HG03025 (cell line): ENCODE measurements around the gene LSM6.

Source experiments
- ATAC-seq: cut with Tn5 transposase; IDR thresholded peaks from one replicate; pipeline ENCODE4 v1.9.1; 2021; ENCODE audit warnings: mild to moderate bottlenecking, moderate library complexity; ENCODE audit not compliant: unreplicated experiment, low FRiP score

Gene LSM6

DNA sequence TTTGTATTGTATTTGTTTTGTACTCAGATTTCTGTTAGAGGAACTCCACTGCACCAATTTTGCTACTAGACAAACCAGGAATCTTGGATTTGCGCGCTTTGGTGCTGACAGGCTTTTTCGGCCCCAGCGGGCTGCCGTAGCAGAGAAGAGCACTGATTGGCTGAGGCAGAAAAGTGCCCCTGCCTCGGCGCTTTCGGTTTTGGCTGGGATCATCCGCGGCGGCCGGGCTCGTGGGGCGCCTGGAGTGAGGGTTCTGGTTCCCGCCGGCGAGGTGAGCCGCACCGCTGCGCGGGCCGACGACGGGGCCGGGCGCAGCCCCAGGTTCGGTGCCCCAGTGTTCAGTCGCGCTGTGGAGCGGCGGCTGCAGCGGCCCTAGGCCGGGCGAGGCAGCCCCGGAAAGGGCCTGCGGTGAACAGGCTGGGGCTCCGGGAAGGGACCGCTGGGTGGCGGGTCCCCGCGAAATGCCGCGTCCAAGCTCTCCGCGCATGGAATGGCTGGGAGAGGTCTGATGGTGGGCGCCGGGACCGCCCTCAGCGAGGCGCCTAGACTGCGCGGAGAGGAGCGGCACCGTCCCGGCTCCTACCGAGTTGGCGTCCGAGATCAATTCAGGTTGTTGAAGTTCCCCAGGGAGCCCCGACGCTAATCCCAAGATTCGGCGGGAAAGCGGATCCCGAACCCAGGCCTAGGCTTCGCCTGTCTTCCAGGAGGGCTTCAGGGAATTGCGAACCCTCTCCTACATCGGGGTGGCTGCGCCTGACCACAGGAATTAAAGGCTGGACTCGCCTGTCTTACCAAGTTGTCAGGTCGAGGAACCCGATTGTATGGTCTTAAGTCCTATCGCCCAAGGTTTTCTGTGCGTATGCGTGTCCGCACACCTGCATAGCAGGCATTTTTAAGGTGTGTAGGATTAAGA lies at the start of gene LSM6:
Gene LSM6 (plus strand): TSS at position 178 of the 913 bp plus-strand sequence. CDS start 7,204 bp downstream, outside the sequence.
- ATAC-seq = peak; percentile 95

DNA sequence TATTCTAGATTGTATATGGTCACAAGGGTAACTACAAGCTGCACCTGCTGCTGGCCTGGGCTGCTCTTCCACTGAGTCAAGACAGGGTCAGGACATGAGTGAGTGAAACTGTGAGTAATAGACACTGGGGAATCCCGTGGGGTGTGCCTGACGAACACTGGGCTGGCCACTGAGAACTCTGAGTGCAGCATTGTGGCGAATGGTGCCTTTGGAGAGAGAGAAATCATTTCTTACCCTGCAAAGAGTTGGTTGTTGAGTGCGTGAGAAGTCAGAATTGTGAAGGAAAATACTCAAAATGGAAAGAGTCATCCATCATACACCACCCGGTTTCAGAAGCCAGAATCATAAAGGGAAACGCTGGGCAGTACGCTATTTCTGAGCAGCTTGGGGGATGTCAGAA lies 43.1 kb upstream of the LSM6 start:
- peak; percentile 97 for ATAC-seq

DNA sequence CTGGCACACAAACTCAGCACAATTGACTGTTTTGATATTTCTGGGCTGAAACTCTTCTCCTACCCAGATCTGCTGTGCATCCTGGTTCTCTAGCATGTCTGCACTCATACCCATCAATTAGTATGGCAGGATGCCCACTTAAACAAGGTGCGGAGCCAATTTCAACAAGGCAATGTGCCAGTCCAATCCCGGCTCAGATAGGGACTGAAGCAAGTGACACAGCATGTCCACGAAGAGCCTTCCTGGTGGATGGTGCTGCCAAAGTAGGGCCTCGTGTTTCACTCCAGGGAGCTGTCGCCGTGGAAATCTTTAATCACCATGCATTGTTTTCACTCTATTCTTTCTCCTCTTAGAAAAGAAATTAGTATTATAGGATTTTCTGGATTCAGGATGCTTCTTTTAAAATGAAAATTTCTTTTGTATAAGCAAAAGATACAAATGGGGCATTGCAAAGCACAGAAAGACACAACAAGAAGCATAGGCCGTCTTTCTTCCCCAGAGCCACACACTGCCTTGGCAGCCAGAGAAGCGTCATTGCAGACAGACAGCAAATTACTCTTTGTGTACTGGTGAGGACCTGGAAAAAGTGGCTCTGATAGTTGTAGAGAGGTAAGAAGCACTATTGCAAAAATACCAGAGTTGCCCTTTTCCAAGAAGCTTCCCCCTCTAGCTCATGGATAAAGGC lies 40.6 kb upstream of the LSM6 start:
- no peak for ATAC-seq

DNA sequence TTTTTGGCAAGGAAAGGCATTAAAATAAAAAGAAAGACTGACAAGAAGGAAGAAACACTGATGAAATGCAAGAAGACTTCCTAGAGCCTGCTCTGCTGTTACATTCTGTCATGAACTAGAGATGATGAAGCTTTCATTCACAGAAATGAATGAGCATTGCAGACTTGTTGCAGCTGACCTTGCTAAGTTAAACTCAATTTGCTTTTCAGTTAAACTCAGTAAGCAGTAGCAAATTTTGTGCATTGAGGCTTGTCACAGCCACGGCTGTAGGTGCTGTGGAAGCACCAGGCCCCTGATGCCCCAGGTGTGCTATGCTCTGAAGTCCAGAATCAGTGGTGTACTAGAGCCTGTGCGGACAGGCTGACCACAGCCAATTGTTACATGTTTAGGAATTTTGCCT lies 39.6 kb upstream of the LSM6 start:
- no peak for ATAC-seq

DNA sequence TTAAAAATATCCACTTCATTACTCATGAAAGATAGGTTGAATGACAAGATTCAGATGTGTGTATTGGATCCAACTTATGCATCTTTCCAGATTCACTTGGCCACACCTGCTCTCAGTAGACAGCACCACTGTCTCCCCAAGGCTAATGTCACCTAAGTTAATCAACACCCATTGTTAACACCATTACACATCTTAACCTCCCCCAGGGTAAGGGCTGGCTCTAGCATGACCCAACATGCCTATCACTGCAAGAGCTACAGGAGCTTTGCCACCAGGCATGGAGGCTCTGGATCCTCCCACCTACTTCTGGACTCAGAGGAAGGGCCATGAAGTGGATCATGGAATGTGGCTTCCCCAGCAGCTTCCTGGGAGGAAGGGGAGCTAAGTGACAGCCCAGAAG lies 32.8 kb upstream of the LSM6 start:
- ATAC-seq = no peak

DNA sequence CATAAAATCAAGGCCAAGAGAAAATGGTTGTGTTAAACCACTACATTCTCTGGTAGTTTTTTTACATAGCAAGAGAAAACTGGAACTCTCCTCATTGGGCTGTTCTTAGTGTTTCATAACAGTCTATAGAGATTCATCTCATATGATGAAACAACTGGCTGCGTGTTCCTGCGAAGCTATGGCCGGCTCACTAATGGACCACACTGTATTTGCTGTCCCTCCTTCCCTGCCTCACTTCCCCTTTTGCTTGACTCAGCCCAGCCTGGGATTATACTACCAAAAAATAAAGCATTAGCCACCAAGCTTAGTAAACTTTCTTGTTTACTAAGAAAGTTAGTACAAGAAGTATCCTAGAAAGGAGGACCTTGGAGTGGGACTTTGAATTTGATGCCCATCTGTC lies 31.6 kb upstream of the LSM6 start:
- ATAC-seq = no peak

DNA sequence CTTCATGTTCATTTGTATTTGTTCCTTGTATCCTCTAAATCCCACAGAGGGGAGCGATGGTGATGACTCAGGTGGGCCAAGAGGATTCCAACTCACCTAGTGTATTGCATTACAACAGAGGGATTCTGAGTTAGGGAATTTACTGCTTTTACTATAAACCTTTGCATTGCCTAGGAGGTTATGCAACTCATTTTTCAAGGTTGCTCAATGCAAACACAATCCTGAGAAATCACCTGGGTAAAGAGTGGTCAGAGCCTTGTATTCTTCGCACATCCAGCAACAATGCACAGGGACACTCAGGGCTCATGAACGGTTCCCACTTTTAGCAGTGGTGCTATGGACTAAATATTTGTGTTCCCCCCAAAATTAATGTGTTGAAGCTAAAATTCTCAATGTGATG lies 28.6 kb upstream of the LSM6 start:
- no peak for ATAC-seq

DNA sequence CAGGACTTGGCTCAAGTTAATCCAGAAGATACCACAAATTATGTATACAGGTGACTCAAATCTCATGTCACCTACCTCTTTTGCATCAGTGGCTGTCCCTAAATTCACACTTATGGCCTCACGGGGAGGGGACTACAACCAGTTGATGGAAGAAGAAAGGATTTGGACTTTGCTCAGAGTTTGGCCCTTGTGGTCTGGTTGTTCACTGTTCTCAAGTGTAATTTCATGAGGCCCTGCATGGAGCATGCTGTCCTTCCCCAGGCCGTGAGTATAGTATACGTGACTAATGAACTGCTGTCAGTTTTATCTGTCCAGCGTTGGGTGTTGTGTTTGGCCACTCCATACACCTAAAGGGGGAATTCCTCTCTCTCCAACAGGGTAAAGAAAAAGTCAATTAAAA lies 27.5 kb upstream of the LSM6 start:
- no peak for ATAC-seq

DNA sequence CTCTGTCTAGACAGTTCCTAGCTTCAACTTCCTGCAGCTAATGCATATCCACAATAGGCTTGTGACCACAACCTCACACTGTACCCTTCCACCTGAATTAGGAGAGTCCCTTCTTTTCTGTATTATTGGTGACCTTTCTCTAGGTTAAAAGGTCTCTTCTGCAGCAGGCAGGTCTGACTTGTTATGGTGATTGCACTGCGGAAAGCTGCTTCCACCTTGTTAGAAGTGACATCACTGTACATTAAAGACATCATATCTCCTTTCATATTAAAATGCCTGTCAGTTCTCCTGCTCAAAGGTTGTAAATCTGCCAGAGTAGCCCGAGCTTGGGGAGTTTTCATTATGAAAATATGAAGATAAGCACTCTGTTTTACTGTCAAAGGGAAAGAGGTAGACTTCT lies 21.5 kb upstream of the LSM6 start:
- no peak for ATAC-seq

DNA sequence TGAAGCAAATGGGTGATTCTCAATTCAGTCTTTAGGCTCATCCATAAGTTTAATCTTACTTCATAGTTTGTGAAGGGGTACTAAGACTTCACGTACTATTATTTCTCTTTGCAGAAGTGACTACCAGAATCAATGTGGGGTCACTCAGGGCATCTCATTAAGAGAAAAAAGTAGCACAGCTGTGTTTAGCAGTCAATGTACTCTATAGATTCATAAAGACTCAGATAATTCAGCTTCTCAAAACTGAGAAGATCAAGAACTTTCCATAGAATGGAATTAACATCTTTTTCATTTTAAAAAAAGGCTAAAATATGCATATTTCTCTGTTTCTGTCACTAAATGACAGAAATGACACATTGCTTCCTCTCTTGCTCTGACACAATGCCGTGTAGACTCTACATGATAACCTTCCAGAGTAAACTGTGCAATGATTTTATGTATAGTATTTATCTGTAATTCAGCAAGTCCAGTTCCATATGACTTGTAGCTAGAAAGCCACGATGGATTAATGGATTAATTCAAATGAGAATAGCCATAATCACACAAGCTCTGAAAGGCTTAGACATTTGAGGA lies 20.3 kb upstream of the LSM6 start:
- no peak for ATAC-seq

DNA sequence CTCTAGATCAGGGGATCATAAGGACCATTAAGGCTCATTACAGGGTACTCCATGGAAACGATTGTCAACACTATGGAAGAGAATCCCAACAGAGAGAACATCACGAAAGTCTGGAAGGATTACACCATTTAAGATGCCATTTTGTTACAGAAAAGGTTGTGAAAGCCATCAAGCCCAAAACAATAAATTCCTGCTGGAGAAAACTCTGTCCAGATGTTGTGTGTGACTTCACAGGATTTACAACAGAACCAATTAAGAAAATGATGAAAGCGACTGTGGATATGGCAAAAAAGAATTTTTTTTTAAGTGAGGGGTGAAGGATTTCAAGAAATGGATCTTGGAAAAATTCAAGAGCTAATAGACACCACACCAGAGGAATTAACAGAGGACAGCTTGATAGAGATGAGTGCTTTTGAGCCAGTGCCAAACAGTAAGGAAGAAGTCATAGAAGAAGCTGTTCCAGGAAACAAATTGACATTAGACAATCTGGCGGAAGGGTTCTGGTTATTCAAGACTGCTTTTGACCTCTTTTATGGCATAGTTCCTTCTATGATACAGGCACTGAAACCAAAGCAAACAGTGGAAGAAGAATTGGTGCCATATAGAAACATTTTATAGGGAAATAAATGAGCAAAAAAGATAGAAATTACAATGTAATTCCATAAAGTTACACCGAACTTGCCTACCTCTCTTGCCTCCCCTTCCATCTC lies 17.3 kb upstream of the LSM6 start:
- no peak for ATAC-seq

DNA sequence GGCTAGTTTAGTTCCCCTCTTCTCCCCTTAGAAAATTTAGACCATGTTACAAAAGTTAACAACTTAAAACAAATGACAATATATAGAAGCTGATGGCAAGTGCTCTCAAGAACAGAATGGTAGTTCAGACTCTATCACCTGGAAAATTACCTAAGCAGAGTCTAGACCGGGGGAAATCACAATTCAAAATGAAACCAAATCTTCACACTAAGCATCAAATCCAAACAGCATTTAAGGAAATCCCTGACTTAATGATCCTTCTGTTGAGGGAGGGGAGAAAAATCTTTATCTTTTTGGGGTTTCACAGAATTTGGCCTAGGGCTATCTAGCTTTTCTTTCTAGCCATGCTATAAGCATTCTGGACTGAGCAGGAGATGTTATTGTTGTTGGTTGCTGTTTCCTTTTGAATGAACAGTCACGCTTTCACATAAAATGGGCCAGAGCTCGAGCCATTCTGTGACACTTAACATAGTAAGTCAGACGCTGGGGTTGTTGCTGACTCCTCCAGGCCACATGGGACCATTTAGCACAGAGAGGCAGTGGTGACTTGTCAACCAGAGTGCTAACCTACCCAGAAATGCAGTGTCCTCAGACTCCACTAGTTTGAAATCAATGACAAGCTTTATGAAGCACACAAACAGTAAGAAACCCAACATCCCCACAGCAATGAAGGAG lies 16.0 kb upstream of the LSM6 start:
- ATAC-seq = peak; percentile 70

DNA sequence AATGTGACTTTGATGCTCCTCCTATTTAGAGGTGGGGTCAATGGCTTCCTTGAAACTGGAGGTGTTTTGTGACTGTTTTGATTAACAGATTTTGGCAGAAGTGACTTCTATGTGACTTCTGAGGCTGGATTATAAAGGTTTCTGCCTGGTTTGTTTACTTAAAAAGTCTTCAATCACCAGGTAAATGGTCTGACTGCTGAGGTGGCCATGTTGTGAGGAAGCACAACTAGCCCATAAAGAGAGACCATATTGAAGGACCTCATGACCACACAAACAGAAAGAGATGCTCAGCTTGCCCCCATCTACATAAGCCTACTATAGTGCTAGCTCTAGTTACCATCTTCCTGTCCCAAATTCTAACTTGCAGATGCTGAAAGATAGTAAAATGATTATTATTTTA lies 14.3 kb upstream of the LSM6 start:
- no peak for ATAC-seq

DNA sequence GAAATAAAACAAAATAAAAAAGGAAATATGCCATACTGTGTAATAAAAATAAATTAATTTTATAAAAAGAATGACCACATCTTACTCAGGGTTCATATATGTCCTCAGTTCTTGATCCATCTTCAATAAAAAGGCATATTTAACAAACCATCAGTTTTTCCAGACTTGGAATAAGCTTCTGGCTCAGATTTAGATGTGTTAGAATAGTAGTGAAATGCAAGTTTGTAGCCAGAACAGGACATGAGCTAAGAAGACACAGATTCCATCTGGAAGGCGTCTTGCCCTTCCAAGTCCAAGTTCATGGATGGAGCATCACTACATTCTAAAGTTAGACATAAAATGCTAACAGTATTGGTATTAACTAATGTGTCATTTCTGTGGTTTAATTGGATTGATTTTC lies 10.3 kb upstream of the LSM6 start:
- ATAC-seq = no peak

DNA sequence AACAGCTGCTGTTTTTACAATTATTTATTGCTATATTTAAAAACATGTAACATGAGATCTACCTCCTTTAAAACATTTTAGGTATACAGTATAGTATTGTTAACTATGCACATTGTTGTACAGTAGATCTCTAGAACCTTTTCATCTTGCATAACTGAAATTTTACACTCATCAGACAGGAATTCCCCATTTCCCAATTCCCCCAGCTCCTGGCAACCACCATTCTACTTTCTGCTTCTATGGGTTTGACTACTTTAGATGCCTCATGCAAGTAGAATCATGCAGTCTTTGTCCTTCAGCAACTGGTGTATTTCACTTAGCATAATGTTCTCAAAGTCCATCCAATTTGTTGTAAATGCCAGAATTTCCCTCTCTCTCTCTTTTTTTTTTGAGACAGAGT lies 9.7 kb upstream of the LSM6 start:
- no peak for ATAC-seq

DNA sequence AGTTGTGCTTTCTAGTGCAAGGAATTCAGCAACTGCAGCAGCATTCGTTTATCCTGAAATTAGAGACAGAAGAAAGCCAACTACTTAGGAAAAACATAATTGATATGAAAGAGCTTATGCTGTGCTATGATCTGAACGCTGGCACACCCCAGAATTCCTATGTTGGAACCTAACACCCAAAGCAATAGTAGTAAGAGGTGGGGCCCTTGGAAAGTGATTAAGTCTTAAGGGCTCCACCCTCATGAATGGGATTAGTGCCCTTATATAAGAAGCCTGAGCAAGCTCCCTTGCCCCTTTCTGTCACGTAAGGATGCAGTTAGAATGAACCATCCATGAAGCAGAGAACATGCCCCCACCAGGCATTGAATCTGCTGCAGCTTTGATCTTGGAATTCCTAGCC lies 5.4 kb upstream of the LSM6 start:
- ATAC-seq = no peak

DNA sequence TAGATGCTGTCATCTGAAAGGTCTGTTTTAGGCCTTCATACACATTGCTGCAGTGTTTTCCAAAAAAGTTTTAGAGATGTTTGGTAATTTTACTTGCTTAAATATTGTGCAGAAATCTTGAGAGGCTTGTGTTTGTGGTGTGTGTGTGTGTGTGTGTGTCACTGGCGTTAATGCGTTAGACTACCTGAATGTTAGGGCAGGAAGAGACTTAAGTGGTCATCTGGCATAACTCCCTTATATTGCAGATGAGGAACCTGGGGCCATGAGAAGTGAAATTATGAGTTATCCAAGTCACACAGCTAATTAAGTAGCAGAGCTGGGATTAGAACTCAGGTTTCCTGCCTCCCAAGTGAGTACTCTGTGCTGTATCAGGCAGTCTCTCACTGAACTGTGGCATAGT lies 1.4 kb downstream of the LSM6 start:
- ATAC-seq = no peak

DNA sequence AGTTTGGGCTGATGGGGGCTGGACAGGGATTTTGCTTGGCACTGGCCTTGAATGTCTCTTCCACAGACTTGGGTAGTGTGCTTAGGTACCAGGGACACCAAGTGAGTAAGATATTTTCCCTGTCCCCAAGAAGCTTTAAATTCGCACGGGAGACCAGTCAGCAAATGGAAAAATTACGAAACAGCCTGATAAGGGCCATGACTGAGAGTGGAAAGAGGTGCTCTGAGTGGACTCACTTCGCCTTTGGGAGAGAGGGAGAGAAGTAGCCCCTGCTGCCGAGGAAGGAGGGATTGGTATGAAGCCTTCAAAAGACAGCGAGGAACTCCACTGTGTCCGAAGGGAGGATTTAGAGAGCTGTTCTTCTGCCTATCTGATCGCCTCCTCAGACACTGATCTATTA lies 2.6 kb downstream of the LSM6 start:
- ATAC-seq = no peak

DNA sequence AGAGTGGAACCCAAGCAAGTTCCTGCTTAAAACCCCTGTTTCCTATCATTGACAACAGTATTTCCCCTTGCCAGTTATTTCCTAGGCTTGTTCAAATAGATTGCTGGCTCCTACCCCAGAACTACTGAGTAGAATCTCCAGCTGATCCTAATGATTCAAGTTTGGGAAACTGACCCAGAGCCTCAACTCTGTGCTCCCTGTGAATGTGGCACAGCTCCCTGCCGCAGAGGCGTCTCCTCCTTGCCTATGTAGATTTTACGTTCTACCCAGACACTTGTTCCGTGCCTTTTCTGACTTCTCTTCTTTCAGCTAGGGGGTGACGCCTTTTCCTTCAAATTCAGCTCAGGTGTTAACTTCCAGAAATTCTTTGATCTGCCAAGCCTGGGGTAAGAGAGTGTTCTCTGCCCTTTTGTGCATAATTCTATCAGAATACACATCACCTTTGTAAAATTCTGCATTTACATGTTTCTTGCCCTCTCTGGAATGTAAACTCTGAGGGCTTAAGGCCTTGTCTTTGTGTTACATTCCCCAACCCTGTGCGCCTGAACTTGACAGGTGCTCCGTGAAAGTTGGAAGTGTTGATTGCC lies 4.4 kb downstream of the LSM6 start:
- no peak for ATAC-seq

DNA sequence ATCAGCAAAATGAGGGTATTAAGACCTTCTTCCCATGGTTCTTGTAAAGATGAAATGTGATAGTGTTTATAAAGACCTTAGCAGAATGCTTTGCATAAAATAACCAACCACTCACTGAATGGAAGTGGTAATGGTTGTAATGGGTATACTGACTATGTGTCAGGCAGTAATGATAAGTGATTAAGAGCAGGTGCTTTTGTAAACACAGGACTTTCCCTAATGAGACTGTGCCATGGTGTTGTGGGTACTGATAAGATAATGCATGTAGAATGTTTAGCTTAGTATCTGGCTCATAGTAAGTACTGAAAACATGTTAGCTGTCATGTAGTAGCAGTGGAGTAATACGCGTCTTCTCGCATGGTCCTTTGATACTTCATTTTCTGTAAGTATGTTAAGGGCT lies 6.9 kb downstream of the LSM6 start:
- ATAC-seq = no peak
